ENCODE results near the gene TMEM201.

DNA sequence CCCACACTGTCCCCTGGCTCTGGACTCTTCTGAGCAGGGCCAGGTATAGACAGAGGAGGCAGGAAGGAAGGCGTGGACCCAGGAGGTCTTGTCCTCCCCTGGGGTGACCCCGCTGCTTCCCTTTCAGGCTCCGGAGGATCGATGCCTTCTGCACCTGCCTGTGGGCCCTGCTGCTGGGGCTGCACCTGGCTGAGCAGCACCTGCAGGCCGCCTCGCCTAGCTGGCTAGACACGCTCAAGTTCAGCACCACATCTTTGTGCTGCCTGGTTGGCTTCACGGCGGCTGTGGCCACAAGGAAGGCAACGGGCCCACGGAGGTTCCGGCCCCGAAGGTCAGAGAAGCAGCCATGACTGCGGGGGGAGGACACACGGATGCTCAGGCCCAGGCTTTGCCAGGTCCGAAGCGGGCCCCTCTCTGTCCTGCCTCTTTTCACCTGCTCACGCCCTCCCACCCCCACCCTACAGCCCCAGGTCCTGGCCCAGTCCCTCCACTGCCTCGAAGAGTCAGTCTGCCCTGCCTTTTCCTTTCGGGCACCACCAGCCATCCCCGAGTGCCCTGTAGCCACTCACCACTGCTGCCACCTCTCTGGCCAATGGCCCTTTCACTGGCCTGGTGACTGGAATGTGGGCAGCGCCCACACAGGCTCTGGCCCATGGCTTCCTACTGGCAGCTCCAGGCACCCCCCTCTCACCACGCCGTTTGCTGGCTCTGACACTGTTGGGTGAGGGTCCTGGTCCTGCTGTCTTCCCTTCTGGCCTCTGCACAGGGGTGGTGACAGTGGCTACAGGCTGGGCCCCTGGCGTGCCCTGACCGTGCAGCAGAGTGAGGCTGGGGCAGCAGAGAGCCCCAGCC is 13.5 kb downstream of the TMEM201 start:
- TF ChIP-seq EP300 (IDR thresholded peaks at IDR 0.05; ENCODE audit: borderline replicate concordance in 1 of 2, low read depth in 1 of 2, low read length in 1 of 2) (no peak), POLR2AphosphoS5 (IDR thresholded peaks at IDR 0.05; ENCODE audit: low read depth, low read length) (no peak)
- TF ChIP-seq, protein P1, sequence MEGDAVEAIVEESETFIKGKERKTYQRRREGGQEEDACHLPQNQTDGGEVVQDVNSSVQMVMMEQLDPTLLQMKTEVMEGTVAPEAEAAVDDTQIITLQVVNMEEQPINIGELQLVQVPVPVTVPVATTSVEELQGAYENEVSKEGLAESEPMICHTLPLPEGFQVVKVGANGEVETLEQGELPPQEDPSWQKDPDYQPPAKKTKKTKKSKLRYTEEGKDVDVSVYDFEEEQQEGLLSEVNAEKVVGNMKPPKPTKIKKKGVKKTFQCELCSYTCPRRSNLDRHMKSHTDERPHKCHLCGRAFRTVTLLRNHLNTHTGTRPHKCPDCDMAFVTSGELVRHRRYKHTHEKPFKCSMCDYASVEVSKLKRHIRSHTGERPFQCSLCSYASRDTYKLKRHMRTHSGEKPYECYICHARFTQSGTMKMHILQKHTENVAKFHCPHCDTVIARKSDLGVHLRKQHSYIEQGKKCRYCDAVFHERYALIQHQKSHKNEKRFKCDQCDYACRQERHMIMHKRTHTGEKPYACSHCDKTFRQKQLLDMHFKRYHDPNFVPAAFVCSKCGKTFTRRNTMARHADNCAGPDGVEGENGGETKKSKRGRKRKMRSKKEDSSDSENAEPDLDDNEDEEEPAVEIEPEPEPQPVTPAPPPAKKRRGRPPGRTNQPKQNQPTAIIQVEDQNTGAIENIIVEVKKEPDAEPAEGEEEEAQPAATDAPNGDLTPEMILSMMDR (IDR thresholded peaks at IDR 0.05), result no peak

Data from SK-N-SH (cell line).